Mononuclear cell (primary cell): Measurements from ENCODE around the gene MRPS26. TPM values are rescaled to one million over a fixed set of nuclear protein-coding genes. Genes with fewer than 3 reads are reported as not detected.

Source experiments
- H3K27me3 ChIP-seq: 2 replicates; pipeline ENCODE4 v1.6.0; 2011; ENCODE audit warnings: low read length, control low read depth; ENCODE audit not compliant: insufficient read depth
- H3K4me1 ChIP-seq: 2 replicates; pipeline ENCODE4 v1.5.1; 2011; ENCODE audit warnings: mild to moderate bottlenecking, low read length, control low read depth; ENCODE audit not compliant: insufficient read depth
- H3K4me3 ChIP-seq: 2 replicates; pipeline ENCODE4 v1.5.1; 2011; ENCODE audit warnings: mild to moderate bottlenecking, low read length, moderate library complexity
- H3K9me3 ChIP-seq: 2 replicates; pipeline ENCODE4 v1.5.1; 2011; ENCODE audit warnings: low read depth, mild to moderate bottlenecking, control low read depth, low read length
- total RNA-seq: library from RNA; depleted of rRNA; stranded (reverse); fragments of >200 nt; gene quantifications from one replicate; pipeline ENCODE4 v1.2.3, GENCODE V29; 2012

Gene MRPS26
- total RNA-seq, 1 donor = 11.0 TPM

- no peak overlapping the region for H3K4me3 ChIP-seq
- no peaks in the 10 kb centered on the region for H3K4me1 ChIP-seq
- H3K27me3 ChIP-seq = no peaks in the 10 kb centered on the region
- no peaks in the 10 kb centered on the region for H3K9me3 ChIP-seq
Observed at GRCh38 chr20:3031524-3032147, 14.2 kb upstream of the MRPS26 start.

GRCh38 chr20:3032624-3033023, 13.2 kb upstream of the MRPS26 start:
- no peaks in the 10 kb centered on the region for H3K9me3 ChIP-seq
- H3K4me1 ChIP-seq = no peaks in the 10 kb centered on the region
- H3K4me3 ChIP-seq = no peak overlapping the region
- no peaks in the 10 kb centered on the region for H3K27me3 ChIP-seq

GRCh38 chr20:3037654-3038053, 8.2 kb upstream of the MRPS26 start:
- Histone ChIP-seq H3K9me3 (no peaks in the 10 kb centered on the region), H3K4me1 (no peaks in the 10 kb centered on the region), H3K4me3 (no peak overlapping the region), H3K27me3 (no peaks in the 10 kb centered on the region)

- Histone ChIP-seq H3K27me3 (no peaks in the 10 kb centered on the region), H3K9me3 (no peaks in the 10 kb centered on the region), H3K4me1 (no peaks in the 10 kb centered on the region), H3K4me3 (no peak overlapping the region)
Observed at GRCh38 chr20:3038454-3038853, 7.4 kb upstream of the MRPS26 start.

- no peaks in the 10 kb centered on the region for H3K9me3 ChIP-seq
- H3K27me3 ChIP-seq = no peaks in the 10 kb centered on the region
- no peaks in the 10 kb centered on the region for H3K4me1 ChIP-seq
- no peak overlapping the region for H3K4me3 ChIP-seq
Observed at GRCh38 chr20:3039426-3039825, 6.4 kb upstream of the MRPS26 start.

GRCh38 chr20:3040086-3040485, 5.8 kb upstream of the MRPS26 start:
- H3K4me3 ChIP-seq = no peak overlapping the region
- no peaks in the 10 kb centered on the region for H3K27me3 ChIP-seq
- H3K9me3 ChIP-seq = no peaks in the 10 kb centered on the region
- H3K4me1 ChIP-seq = peaks cover 3% of the 10 kb centered on the region

GRCh38 chr20:3041854-3042409, 3.9 kb upstream of the MRPS26 start:
- no peaks in the 10 kb centered on the region for H3K9me3 ChIP-seq
- H3K4me3 ChIP-seq = no peak overlapping the region
- H3K4me1 ChIP-seq = peaks cover 17% of the 10 kb centered on the region
- no peaks in the 10 kb centered on the region for H3K27me3 ChIP-seq

GRCh38 chr20:3042625-3043024, 3.2 kb upstream of the MRPS26 start:
- no peaks in the 10 kb centered on the region for H3K9me3 ChIP-seq
- peaks cover 22% of the 10 kb centered on the region for H3K4me1 ChIP-seq
- H3K27me3 ChIP-seq = no peaks in the 10 kb centered on the region
- no peak overlapping the region for H3K4me3 ChIP-seq

GRCh38 chr20:3043322-3043721, 2.5 kb upstream of the MRPS26 start, which contains the start of gene GNRH2:
Gene GNRH2, plus strand, starts transcription at chr20:3043622. Its CDS starts 793 bp downstream, at chr20:3044415.
- H3K4me3 ChIP-seq = no peak within 1 kb of the TSS
- no peaks in the 10 kb centered on the region for H3K9me3 ChIP-seq

GRCh38 chr20:3044336-3044965, 1.4 kb upstream of the MRPS26 start:
- Histone ChIP-seq H3K4me3 (no peak overlapping the region), H3K9me3 (no peaks in the 10 kb centered on the region), H3K4me1 (peaks cover 22% of the 10 kb centered on the region), H3K27me3 (no peaks in the 10 kb centered on the region)

More at GRCh38 chr20:3043322-3043721, 2.5 kb upstream of the MRPS26 start, which contains the start of gene GNRH2:
- Histone ChIP-seq H3K4me1 (peaks cover 22% of the 10 kb centered on the region), H3K27me3 (no peaks in the 10 kb centered on the region)

- Histone ChIP-seq H3K4me3 (peak overlapping the region; percentile 74), H3K27me3 (no peaks in the 10 kb centered on the region), H3K9me3 (no peaks in the 10 kb centered on the region), H3K4me1 (peaks cover 22% of the 10 kb centered on the region)
Observed at GRCh38 chr20:3045042-3045815, 623 bp upstream of the MRPS26 start.

- Histone ChIP-seq H3K4me3 (peak overlapping the region; percentile 74), H3K4me1 (peaks cover 22% of the 10 kb centered on the region), H3K27me3 (no peaks in the 10 kb centered on the region), H3K9me3 (no peaks in the 10 kb centered on the region)
Observed at GRCh38 chr20:3046677-3047462, 1.0 kb downstream of the MRPS26 start.

- H3K9me3 ChIP-seq = no peaks in the 10 kb centered on the region
- H3K4me1 ChIP-seq = peaks cover 22% of the 10 kb centered on the region
- no peaks in the 10 kb centered on the region for H3K27me3 ChIP-seq
- no peak overlapping the region for H3K4me3 ChIP-seq
Observed at GRCh38 chr20:3047486-3048419, 1.9 kb downstream of the MRPS26 start.
